Coronary artery (tissue), 2 donors: Measurements from ENCODE around the gene PLA2G4A.

Source experiments
- DNase-seq: peaks from one replicate; pipeline ENCODE4 v3.0.0-alpha.2; 2017; ENCODE audit warnings: low spot score
- H3K27ac ChIP-seq, 2 donors: fragments of 200-600 bp; sonication (generic); one replicate each; pipeline ENCODE4 v1.5.1; 2016 to 2019
- H3K4me3 ChIP-seq: fragments of 200-600 bp; sonication (generic); 2 replicates; pipeline ENCODE4 v1.5.1; 2016; ENCODE audit warnings: mild to moderate bottlenecking, moderate library complexity
- TF ChIP-seq, protein P1 (sequence below): fragments of 200-600 bp; sonication (generic); IDR thresholded peaks from one replicate; pipeline ENCODE4 v1.5.1; 2019; ENCODE audit warnings: antibody characterized with exemption

PLA2G4A gene

DNA sequence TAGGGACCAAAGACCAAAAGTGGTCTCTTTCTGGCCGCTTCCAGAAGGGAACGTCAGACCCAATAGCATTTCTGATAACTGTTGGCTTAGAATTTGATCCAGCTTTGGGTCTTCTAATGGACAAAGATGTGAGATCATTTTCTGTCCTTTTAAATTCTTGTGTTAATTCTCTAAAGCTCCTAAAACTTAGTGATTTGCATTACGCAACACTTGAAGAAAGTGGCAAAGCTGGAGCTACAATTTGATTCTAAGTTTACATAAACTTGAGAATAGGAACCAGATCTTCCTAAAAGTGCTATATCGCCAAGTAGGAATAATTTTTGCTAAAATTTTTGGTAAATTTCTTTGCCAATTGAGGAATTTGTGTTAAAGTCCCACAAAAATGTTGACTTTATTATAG lies 21.6 kb upstream of the PLA2G4A start:
- Histone ChIP-seq H3K27ac (no peak overlapping the region), H3K4me3 (no peak overlapping the region)
- TF ChIP-seq, protein P1, sequence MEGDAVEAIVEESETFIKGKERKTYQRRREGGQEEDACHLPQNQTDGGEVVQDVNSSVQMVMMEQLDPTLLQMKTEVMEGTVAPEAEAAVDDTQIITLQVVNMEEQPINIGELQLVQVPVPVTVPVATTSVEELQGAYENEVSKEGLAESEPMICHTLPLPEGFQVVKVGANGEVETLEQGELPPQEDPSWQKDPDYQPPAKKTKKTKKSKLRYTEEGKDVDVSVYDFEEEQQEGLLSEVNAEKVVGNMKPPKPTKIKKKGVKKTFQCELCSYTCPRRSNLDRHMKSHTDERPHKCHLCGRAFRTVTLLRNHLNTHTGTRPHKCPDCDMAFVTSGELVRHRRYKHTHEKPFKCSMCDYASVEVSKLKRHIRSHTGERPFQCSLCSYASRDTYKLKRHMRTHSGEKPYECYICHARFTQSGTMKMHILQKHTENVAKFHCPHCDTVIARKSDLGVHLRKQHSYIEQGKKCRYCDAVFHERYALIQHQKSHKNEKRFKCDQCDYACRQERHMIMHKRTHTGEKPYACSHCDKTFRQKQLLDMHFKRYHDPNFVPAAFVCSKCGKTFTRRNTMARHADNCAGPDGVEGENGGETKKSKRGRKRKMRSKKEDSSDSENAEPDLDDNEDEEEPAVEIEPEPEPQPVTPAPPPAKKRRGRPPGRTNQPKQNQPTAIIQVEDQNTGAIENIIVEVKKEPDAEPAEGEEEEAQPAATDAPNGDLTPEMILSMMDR, result no peak
- no peak for DNase-seq

DNA sequence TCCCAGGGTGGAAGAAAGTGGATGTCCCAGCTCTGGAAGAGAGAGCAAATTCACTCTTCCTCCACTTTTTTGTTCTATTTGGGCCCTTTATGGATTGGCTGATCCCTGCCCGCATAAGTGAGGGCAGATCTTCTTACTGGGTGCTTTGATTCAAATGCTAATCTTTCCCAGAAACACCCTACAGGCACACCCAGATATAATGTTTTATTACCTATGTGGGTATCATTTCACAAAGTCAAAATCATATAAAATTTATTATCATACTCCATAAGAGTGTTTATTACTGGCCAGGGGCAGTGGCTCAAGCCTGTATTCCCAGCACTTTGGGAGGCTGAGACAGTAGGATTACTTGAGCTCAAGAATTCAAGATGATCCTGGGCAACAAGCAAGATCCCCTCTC lies 16.9 kb upstream of the PLA2G4A start:
- TF ChIP-seq, protein P1, result no peak
- H3K27ac ChIP-seq, result no peak overlapping the region
- DNase-seq, result no peak
- H3K4me3 ChIP-seq, result no peak overlapping the region

DNA sequence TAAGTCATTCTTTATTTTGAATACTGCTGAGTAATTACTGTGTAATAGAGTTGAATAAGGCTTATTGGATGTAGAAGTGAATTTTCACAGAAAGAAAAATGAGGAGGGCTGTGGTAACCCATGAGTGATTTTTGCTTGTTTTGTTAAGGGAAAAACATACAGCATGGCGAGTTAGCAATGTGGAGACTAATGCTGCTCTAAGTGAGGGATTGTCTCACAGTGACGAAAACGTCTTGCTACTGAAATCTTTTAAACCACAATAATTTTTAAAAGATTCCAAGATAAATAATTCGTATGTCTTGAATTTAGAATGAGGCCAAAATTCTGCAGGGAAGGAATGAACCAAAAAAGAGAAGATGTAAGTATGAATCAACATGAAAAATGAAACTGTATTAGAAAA lies 16.2 kb upstream of the PLA2G4A start:
- H3K27ac ChIP-seq, result no peak overlapping the region
- TF ChIP-seq, protein P1, result no peak
- DNase-seq, result no peak
- no peak overlapping the region for H3K4me3 ChIP-seq

DNA sequence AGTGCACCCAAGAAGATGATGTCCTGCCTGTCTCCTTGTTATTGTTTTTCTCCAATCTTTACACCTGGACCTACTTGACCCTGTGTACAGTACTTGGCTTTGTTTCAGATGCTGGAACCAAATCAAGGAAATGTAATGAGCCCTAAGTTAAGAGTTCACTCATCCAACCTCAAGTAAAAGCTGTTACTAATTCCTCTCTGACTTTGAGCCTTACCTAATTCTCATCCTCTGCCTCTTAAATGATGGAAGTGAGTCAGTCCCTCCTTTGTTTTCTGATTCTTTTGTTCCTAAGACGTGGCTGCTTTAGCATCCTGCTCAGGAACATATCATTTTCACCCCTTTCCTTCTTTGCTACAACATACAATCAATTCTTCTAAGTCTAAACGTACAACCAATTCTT lies 15.3 kb upstream of the PLA2G4A start:
- no peak overlapping the region for H3K4me3 ChIP-seq
- no peak overlapping the region for H3K27ac ChIP-seq
- TF ChIP-seq, protein P1, result no peak
- no peak for DNase-seq

DNA sequence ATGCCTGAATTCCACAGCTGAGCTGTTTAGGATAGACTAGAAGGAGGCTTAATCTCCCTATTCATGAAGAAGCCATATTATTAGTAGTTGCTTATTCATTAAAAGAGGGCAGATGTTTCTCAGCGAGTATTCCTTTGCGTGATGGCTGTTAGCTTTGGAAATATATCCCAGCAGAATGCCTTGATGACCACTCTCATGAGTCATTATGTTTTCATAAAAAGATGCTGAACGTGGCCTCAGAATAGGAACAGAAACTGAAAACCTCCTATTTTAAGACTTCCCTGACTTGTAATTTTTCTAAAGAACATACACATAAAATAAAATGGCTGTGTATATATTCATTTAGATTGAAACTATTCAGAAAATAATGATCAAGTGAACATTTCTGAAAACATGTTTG lies 9.6 kb upstream of the PLA2G4A start:
- Histone ChIP-seq H3K27ac (peak overlapping the region in 1 of 2 donors; percentile 6), H3K4me3 (no peak overlapping the region)
- no peak for DNase-seq
- TF ChIP-seq, protein P1, result no peak

DNA sequence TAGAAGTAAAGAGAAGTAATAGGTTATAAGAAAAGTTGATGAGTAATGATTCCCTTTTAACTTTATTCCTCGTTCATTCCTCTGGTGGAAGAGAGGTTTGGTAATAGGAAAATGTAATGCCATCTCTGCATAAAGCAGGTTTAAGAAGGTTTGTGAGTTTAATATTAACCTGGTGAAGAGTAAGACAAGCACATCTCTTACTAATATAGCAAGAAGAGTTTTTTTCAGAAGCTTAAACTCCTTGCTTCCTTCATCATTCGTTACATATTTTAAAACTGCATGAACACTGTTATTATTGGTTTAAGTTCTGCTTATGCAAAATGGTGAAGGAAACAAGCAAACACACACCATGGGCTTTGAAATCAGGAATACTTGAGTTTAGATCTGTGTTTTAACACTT lies 9.2 kb upstream of the PLA2G4A start:
- no peak for DNase-seq
- Histone ChIP-seq H3K27ac (no peak overlapping the region), H3K4me3 (no peak overlapping the region)
- TF ChIP-seq, protein P1, result no peak

DNA sequence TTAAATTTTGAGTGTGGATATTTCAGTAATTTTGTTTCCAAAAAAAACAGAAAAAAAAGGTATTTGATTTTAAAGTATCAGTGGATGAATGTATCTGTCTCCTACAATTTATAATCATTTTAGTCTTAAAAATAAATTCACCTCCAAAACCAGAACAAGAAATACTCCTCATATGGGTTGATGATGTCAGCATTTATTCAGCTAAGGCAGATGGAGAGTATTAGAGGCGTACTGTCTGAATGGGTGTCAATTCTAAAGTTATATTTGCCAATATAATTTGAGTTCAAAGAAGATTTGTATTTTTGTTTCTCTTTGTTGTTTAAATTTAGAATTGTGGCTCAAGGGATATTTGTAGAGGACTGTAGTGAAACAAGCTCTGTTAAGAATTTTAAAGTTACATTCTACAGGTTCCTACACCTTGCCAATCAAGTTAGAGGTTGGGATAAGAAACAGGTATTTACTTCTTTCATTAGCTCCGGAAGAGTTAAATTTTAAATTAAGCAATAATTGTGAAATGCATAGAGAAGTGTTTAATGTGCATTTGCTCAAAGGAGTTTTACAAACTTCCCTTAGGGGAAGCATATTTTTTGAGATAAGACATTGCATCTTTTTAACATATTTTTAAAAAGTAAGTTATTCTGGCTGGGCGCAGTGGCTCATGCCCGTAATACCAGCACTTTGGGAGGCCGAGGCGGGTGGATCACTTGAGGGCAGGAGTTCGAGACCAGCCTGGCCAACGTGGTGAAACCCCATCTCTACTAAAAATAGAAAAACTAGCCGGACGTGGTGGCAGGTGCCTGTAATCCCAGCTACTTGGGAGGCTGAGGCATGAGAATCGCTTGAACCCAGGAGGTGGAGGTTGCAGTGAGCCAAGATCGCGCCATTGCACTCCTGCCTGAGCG lies 1.2 kb downstream of the PLA2G4A start:
- peak overlapping the region; percentile 73 for H3K4me3 ChIP-seq
- no peak overlapping the region for H3K27ac ChIP-seq
- no peak for DNase-seq
- TF ChIP-seq, protein P1, result no peak
